ENCODE data around the gene SH3RF3.

DNA sequence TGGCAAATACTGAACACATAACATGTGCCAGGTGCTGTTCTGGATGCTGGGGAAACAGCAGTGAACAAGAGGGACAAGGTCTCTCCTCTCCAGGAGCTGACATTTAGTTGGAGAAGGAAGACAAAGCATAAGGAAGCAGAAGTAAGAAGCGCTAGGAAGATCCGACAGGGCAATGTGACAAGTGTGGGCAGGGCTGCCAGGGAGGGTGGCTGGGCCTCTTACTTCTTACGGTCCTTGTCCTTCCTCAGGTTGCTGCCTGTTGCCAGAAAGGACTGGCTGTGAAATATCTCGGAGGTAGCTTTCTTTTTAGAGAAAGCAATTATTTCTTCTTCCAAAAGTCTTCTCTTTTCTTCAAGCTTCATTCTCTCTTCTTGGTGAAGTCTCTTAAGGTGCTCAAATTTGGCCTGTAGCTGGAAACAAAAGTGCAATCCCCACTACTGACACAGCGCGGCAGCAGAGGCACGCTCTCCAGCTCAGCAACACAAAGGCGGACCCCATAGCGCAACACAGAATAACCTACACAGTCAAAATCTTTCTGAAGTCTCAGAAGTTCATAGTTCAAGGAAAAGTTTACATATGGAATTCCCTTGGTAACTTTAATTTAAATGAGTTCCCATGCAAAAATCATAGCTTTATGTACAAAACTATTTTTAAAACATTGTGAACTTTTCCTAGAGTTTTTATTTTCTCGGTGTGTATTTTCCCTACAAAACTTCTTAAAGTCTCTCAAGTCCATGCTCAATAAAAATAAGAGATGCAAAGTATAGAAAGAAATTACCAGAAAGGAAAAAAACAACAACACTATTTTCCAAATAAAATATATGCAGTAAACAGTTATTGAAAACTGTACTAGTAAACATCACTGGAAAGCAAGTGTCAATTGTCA lies 417.1 kb downstream of the SH3RF3 start:
- TF ChIP-seq, protein P1, sequence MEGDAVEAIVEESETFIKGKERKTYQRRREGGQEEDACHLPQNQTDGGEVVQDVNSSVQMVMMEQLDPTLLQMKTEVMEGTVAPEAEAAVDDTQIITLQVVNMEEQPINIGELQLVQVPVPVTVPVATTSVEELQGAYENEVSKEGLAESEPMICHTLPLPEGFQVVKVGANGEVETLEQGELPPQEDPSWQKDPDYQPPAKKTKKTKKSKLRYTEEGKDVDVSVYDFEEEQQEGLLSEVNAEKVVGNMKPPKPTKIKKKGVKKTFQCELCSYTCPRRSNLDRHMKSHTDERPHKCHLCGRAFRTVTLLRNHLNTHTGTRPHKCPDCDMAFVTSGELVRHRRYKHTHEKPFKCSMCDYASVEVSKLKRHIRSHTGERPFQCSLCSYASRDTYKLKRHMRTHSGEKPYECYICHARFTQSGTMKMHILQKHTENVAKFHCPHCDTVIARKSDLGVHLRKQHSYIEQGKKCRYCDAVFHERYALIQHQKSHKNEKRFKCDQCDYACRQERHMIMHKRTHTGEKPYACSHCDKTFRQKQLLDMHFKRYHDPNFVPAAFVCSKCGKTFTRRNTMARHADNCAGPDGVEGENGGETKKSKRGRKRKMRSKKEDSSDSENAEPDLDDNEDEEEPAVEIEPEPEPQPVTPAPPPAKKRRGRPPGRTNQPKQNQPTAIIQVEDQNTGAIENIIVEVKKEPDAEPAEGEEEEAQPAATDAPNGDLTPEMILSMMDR (IDR thresholded peaks at IDR 0.05): peak; percentile 93
- no peak for TF ChIP-seq EZH2 (IDR thresholded peaks at IDR 0.05)
- TF ChIP-seq EZH2phosphoT487 (IDR thresholded peaks at IDR 0.05): no peak
